GM19463 (cell line): Measurements from ENCODE around the gene GCDH.
"Not testable (repeated sequence)": the region's sequence is repeated elsewhere in the genome, so short reads cannot be mapped to it uniquely, and the experiment has no call there.

ENCODE experiments used
- ATAC-seq: cut with Tn5 transposase; IDR thresholded peaks from one replicate; pipeline ENCODE4 v1.9.1; 2021; ENCODE audit warnings: mild to moderate bottlenecking, moderate library complexity; ENCODE audit not compliant: unreplicated experiment

GCDH gene

DNA sequence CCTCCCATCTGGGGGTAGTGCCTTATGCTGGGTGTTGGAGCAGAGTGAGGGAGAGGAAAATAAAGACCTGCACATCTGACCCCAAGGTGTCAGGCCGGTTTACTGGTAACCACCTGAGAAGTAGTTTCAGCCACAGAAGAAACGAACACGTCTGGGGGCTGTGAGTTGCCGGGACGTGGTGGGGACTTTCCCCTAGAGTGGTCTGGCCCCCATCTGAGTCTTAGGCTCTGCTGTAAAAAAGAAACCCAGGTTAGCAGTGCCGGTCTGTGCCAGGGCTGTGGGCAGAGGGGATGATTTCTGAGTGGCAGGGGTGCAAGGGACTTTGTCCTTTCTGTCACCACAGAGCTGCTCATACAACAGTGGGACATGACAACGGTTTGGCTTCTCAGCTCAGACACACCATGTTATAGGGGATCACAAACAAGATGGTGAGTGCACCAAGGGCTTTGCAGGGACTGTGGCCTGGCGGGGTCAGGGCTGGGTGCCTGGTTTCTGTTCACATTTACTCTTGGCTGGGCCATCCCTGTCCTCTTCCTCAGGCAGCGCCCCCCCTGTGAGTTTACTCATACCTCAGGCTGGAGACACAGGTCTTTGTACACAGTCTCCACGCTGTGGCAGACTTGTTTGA is 9.0 kb downstream of the GCDH start:
- ATAC-seq: peak; percentile 77

DNA sequence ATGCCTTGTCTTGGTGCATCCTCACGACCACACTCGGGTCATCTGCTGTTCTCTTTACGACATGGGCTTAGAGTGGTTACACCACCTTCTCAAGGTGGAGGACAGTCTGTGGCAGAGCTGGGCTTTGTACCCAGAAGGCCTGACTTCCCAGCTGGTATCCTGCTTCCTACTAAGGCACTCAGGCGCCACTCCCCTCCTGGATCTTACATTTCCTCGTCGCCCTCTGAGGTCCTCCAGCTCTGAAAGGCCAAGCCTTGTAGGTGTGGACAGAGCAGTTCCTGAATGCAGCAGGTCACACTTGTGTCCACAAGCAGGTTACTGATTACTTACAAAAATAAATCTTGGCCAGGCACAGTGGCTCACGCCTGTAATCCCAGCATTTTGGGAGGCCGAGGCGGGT is 16.2 kb downstream of the GCDH start:
- no peak for ATAC-seq

DNA sequence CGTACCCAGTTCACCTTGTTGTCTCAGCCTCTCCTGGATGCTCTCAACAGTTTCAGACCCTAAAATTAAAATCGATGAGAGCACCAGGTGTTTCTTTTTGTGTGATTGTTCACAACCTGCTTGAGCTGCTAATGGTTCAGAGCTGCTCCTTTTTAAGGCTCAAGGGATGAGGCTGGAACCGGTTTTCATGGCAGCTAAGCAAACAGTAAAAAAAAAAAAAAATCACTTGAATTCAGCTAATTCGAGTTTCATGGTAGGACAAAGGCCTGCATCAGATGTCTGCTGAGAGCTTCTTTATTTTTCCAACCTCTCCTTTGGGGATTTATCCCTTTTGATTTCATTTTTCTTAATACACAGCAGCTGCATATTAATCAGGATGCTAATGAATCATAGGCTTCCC is 21.6 kb downstream of the GCDH start:
- no peak for ATAC-seq

DNA sequence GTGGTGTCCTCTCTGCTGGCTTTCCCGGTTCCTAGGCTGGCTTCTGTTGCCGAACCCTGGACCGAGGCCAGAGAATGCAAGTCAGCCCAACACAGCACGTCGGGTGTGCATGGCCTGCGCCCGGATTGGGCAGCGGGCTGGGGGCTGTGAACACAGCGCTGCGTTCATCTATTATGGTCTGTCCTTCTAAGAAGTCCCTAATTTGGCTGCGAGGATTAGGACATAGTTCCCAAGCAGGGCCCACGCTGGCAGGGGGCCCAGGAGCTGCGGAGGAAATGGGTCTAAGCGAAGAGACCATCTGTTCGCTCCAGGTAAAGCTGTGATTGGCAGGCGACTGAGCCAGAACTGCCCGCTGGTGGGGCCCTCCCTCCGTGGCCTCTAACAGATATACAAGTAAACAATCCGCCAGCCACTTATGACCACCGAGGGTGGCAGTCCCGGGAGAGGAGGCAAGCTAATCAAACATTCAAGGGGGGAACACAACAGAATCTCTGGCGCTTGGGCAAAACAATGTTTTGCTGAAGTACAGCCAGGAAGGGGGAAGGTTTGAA is 22.1 kb downstream of the GCDH start:
- no peak for ATAC-seq

DNA sequence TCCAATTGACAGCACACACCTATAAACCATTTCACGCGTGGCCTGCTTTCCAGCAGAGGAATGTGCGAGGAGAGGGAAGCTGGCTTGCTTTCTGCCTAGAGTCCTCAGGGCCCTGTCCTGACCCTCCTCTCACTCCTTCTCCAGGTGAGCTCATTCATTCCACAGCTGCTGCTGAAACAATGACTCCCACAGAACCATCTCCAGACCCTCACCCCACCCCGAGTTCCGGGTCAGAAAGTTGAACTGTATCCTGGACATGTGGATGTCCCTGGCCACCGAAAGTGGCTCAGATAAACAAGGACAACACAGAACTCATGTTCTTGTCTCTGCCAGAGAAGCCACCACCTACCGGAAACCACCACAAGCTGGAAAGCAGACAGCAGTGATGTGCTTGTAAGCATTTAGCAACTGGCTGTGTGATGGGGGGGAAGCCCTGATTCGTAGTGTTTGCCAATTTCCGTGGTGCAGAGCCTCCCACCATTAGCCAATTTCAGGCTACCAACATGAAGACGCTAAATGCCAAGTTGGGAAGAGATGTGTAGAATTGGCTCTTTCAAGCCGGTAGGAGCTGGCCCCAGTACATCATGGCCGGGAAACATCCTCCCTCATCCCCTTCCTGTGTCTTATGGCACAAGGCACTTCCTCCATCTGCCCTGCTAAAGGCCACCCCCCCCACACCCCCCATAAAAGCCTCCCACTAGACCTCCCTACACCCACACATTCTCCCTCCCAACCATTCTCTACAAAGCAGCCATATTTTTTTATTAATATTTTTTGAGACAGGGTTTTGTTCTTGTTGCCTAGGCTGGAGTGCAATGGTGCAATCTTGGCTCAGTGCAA is 23.1 kb downstream of the GCDH start:
- no peak for ATAC-seq

DNA sequence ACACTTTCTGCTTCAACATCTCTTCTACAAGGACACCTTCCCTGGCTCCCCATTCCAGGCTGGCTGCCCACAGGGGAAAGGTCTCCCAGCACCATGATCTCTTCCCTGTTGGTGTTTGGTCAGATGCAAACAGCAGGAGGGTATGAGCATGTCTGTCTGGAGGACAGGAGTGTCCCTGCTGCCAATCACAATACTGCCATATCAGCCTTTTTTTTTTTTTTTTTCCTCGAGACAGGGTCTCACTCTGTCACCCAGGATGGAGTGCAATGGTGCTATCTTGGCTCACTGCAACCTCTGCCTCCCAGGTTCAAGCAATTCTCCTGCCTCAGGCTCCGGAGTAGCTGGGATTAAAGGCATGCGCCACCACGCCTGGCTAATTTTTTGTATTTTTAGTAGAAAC is 24.9 kb downstream of the GCDH start:
- ATAC-seq: not testable (repeated sequence)

DNA sequence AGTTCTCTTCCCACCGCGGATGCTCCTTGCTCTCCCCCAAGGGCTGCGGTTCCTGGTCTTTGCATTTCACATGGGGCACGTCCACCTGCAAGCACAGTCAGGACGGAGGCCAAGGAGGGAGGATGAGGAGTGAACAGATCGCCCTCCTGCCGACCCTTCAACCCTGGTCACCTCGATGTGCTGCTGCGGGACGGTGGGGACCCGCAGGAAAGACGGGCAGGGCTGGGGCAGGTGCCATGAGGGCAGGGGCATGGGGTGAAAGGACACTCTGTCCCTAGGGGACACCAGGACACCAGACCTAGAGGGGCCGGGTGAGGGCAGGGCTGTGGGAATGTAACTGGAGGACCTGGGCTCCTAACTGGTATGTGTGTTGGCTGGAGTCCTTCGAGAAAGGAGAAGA is 27.3 kb downstream of the GCDH start:
- no peak for ATAC-seq

DNA sequence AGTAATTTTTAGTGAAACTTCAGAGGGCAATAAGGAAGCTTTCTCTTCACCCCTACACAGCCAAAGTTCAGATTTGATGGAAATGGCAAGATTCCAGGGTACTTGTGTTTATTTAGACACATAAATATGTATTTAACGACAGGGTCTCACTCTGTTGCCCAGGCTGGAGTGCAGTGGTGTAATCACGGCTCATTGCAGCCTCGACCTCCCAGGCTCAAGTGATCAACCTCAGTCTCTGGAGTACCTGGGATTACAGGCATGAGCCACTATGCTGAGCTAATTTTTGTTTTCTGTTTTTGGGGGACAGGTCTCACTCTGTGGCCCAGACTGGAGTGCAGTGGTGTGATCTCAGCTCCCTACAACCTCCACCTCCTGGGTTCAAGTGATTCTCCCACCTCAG is 30.1 kb downstream of the GCDH start:
- no peak for ATAC-seq

DNA sequence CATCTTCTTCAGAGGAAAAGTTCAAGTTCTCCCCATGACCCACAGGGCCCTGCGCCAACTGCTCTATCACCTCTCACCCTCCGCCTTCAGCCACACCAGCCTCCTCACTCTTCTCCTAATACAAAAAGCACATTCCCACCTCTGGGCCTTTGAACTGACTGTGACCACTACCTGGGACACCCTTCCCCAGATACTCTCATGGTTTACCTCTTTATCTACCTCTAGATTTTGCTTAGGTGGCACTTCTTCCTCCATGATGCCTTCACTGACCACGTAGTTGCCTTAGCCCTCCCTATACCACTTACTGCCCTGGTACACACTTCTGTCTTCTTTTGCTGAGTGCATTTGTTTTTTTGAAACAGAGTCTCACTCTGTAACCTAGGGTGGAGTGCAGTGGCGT is 32.0 kb downstream of the GCDH start:
- ATAC-seq: no peak

DNA sequence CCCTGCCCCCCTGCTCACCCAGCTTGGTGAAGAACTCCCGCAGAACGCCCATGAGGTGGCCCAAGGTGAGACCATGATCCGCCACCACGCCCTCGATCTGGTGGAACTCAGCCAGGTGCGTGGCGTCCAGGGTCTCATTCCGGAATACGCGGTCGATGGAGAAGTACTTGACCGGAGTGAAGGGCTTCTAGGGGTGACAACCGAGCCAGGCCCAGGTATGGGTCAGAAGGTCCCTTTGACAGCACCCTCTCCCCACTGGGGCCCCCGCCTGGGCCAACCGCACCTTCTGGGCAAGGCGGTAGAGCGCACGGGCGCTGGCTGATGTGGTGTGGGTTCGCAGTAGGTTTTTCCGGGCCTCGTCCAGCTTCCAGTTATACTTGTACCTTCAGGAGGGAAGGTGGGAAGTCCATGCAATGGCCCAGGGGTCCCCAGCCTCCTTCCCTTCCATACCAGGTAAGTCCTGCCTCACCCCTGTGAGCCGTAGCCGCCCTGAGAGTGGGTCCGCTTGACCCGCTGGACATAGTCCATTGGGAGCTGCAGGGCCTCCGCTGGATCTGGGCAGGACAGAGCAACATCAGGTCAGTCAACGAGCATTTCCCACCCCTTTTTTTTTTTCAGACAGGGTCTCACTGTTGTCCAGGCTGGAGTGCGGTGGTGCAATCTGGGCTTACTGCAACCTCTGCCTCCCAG is 33.8 kb downstream of the GCDH start:
- no peak for ATAC-seq

DNA sequence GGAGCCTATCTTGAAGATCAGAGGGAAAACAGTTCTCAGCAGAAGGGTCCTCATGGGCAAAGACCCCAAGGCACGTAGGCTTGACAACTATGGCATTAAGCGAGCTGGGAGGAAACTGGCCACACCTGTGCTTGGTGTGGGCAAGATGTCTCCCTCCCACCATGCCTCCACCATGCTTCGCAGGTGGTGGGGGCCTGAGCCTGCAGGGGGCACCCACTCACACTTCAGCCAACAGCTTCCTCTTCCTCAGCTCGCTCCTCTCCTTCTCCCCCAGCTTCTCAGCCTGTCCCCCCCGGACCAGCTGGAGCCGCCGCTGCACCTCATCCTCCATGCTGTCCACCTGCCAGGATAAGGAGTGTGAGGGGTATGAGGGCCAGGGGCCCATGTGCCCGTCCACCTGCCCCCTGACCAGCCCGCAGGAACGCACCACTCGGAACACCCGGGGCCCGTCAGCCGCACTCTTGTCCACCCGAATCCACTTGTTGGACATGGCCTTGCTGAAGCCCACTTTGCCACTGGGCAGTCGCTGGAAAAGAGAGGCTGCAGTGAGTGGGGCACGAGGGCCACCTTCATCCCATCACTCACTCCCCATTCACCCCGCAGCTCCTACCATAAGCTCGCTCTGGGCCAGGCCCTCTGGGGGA is 39.2 kb downstream of the GCDH start:
- ATAC-seq: no peak

DNA sequence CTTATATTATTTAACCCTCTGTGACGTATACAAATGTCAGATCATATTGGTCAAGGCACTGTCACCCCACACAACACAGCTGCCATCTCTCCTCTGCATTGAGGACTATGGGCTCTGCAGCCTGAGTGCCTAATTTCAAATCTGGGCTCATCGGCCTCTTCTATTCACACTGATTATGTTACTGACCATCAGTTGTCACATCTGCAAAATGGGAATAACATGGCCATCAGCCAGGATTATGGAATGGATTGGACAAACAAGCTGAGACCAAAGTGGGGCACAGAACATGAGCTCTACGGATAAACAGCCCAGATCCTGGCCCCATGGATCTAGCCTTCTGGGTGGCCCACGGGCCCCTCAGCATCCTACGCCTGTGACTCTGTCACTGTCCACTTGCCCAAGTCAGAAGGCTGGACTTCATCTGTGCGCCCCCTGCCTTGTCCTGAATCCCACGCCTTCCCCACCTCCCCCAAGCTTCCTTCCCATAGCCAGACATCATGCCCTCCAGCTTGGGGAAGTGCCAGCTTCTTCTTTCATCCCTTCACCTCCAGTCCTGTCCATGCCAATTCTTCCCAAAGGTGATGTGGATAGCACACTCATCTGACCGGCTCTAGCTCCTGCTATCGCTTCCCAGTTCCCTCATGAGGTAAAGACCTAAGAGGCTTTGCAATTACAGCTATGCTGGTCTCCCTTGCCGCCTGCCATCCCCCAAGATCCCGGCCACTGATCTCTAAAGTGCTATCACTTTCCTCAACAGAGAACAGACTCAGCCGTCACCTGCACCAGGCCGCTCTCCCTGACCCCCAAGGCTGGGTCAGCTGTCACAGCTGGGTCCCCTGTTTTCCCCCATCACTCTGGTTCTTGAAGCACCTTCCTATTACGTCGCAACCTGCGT is 41.7 kb downstream of the GCDH start:
- no peak for ATAC-seq

DNA sequence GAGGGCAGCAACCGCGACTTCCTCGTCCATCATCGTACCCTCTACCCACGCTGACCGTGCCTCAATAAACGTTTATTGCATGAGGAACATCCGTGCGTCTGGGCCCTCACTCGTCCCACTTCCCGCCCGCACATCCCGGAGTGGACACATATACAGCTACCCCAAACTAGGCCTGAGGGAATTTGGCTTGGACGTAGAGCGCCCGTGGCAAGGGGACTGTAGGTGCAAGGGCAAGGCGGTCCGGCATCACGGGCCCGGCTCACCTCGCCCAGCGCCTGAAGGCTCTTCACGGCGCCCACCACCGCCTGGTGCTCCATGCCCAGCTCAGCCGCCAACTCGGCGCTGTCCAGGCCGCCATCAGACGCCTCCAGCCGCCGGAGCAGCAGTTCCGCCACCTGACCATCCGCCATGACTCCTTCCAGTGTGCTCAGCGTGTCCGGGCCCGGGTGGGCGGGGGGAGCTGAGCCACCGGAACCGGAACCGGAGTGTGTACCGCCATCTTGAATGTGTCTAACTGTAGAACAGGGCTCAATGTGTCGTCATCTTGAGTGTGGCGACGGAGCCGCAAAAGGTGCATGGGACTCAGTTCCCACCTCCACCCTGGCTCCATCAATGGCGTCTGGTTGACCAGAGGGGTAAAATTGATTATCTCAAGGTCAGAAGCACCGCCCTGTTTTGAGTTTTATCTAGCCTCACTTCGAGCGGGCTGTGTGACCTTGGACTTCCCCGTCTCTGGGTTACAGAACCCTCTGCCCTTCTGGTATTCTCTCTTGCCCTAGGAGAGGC is 42.5 kb downstream of the GCDH start, which contains the start of gene FARSA:
FARSA (minus strand) TSS at position 425 of the 786 bp plus-strand sequence; CDS start at position 410, 15 bp downstream.
- ATAC-seq: peak; percentile 38

DNA sequence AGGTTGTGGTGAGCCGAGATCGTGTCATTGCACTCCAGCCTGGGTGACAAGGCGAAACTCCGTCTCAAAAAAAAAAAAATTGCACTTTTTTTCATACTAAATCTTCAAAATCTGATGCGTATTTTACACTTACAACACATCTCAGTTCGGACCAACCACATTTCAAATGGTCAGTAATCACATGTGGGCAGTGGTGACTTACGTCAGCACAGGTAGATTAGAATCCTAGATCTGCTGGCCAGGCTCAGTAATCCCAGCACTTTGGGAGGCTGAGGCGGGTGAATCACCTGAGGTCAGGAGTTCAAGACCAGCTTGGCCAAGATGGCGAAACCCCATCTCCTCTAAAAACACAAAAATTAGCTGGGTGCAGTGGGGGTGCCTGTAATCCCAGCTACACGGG is 44.1 kb downstream of the GCDH start:
- no peak for ATAC-seq

DNA sequence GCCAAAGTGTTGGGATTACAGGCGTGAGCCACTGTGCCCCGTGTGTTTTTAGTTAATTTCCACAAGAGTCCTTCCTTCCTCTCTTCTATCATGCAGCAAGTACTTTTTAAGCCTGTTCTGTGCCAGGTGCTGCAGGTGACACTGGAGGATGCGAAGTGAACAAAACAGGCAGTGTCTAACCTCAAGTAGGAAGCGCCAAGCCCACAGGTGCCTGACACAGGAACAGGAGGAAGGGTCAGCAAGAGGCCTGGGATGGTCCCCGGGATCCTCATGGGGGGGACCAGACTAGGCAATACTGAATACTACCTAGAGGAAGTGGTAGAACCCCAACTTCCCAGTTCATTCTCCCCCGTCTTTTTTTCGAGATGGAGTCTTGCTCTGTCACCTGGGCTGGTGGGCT is 45.6 kb downstream of the GCDH start:
- no peak for ATAC-seq

DNA sequence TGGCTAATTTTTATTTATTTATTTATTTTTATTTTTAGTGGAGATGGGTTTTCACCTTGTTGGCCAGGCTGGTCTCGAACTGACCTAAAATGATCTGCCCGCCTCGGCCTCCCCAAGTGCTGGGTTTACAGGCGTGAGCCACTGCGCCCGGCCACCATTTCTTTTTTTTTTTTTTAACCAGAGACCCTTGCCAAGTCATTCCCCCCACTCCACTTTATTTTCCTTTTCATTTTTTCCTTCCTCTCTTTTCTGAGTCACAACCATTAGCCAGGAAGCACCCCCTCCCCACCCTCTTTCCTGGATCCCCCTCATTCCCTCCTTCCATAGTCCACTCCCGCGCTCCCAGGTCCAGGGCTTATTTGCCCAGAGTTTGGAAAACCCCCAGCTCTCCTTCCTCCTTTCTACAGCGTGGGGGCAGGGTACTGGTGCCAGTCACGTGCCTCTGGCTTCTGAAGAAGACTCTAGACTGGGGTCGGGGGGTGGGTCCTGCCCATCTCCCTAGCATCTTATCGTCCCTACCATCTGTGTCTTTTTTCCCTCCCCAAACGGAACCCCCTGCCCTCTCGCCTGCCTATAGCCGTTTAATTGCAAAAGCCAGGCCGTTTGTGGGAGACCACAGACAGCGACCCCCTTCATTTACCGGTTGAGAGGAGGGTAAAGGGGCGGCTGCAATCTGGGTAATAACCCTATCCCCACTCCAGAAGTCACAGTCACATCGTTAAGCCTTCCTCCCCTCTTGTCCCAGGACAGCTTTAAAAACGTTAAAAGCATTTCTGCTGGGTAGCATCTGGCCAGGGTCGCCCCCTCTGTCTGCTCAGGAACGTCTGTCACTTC is 46.4 kb downstream of the GCDH start:
- ATAC-seq: no peak

DNA sequence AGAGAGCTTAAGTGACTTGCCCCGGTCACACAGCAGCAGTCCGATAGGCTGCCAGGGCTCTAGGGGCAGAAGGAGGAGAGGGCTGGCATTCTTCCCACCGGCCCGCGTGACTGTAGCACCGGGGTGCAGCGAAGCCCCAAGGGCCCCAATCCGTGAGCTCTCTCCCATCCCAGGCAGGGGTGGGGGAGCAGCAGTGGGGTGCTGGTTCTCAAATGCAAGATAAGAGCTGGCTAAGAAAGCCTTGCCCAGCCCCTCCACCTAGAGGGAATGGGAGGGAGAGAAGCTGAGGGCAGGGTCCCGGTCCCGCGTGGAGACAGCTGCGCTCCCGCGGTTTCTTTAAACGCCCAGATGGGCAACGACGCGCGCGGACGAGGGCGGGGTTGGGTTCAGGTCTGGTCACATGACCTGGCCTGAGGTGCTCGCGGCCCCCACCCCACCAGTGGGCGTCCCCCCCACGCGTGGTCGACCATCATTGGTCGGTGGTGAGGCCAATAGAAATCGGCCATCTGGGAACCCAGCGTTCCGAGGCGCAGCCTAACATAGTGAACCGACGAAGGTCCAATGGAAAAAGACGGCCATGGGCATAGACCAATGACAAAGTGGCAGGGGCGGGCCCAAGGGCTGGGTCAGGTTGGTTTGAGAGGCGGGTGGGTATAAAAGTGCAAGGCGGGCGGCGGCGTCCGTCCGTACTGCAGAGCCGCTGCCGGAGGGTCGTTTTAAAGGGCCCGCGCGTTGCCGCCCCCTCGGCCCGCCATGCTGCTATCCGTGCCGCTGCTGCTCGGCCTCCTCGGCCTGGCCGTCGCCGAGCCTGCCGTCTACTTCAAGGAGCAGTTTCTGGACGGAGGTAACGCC is 47.2 kb downstream of the GCDH start, which contains the start of gene CALR:
CALR (plus strand) TSS at position 683 of the 852 bp plus-strand sequence; CDS start at position 754, 71 bp downstream.
- ATAC-seq: peak; percentile 82
